AG04449 (cell line): ENCODE results near the gene NELL1.

Experiments
- CTCF ChIA-PET: fragments of 350-600 bp; formaldehyde crosslinking; extraction: SDS; loops from one replicate; lab custom pipeline; 2021; ENCODE audit warnings: antibody characterized with exemption; lab: Yijun Ruan, JAX
- POLR2A ChIA-PET: fragments of 400-600, 350-600 bp; formaldehyde crosslinking; extraction: SDS; loops from one replicate; lab custom pipeline; 2020; ENCODE audit warnings: antibody characterized with exemption, inconsistent platforms; lab: Yijun Ruan, JAX
- DNase-seq: peaks from one replicate; pipeline ENCODE4 v3.0.0-alpha.2; 2010; ENCODE audit warnings: low read depth, low spot score
- H3K4me3 ChIP-seq: 2 replicates; pipeline ENCODE4 v1.5.1; 2011; ENCODE audit warnings: low read depth, mild to moderate bottlenecking, control low read depth, low read length
- TF ChIP-seq, protein P1 (sequence below): IDR thresholded peaks from one replicate; pipeline ENCODE4 v1.5.1; 2011; ENCODE audit warnings: mild to moderate bottlenecking, moderate library complexity, low read length, control low read depth, inconsistent platforms; ENCODE audit not compliant: insufficient read depth; ENCODE audit errors: missing control alignments

The NELL1 gene

GRCh38 chr11:21461701-21462100, 792.3 kb downstream of the NELL1 start:
- CTCF ChIA-PET, result no interaction called here
- TF ChIP-seq, protein P1, sequence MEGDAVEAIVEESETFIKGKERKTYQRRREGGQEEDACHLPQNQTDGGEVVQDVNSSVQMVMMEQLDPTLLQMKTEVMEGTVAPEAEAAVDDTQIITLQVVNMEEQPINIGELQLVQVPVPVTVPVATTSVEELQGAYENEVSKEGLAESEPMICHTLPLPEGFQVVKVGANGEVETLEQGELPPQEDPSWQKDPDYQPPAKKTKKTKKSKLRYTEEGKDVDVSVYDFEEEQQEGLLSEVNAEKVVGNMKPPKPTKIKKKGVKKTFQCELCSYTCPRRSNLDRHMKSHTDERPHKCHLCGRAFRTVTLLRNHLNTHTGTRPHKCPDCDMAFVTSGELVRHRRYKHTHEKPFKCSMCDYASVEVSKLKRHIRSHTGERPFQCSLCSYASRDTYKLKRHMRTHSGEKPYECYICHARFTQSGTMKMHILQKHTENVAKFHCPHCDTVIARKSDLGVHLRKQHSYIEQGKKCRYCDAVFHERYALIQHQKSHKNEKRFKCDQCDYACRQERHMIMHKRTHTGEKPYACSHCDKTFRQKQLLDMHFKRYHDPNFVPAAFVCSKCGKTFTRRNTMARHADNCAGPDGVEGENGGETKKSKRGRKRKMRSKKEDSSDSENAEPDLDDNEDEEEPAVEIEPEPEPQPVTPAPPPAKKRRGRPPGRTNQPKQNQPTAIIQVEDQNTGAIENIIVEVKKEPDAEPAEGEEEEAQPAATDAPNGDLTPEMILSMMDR, result no peak
- POLR2A ChIA-PET, result no interaction called here
- no peak overlapping the region for H3K4me3 ChIP-seq
- no peak for DNase-seq

- ChIA-PET CTCF (no interaction called here), POLR2A (no interaction called here)
- no peak for DNase-seq
- no peak overlapping the region for H3K4me3 ChIP-seq
- TF ChIP-seq, protein P1, result no peak
Observed at GRCh38 chr11:21464601-21465193, 795.3 kb downstream of the NELL1 start.

DNA sequence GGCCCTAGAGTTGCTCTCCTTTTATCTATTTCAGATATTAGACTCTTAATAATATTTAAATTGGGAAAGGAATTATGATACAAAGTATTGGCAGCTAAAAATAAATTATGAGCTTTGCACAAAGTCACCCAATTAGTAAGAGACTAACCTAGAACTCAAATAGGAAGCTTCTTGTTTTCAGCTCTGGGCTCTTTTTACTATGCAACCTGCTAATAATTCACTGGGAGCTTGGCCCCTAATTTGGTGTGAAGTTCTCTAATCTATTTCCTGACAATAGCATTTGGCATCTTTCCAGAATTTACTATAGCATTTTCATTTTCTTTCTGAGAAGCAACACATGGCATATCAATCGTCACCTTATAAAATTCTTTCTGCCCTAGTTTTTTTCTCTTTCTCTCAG, 795.8 kb downstream of the NELL1 start:
- CTCF ChIA-PET, result no interaction called here
- POLR2A ChIA-PET, result no interaction called here
- TF ChIP-seq, protein P1, result no peak
- H3K4me3 ChIP-seq, result no peak overlapping the region
- no peak for DNase-seq

GRCh38 chr11:21465920-21466319, 796.5 kb downstream of the NELL1 start:
- POLR2A ChIA-PET, result no interaction called here

GRCh38 chr11:21470521-21470920, 801.1 kb downstream of the NELL1 start:
- CTCF ChIA-PET, result no interaction called here
- POLR2A ChIA-PET, result no interaction called here
- TF ChIP-seq, protein P1, result no peak
- no peak for DNase-seq
- H3K4me3 ChIP-seq, result no peak overlapping the region

More at GRCh38 chr11:21465920-21466319, 796.5 kb downstream of the NELL1 start:
- TF ChIP-seq, protein P1, result no peak
- DNase-seq, result no peak
- CTCF ChIA-PET, result no interaction called here
- no peak overlapping the region for H3K4me3 ChIP-seq

GRCh38 chr11:21472261-21472660, 802.9 kb downstream of the NELL1 start:
- H3K4me3 ChIP-seq, result no peak overlapping the region
- TF ChIP-seq, protein P1, result no peak
- CTCF ChIA-PET, result no interaction called here
- no peak for DNase-seq
- POLR2A ChIA-PET, result no interaction called here
